Transverse colon (tissue), 4 donors: Measurements from ENCODE around the gene FFAR3. TPM values are rescaled to one million over a fixed set of nuclear protein-coding genes. Genes with fewer than 3 reads are reported as not detected.

Experiments used
- DNase-seq: peaks from one replicate; pipeline ENCODE4 v3.0.0-alpha.2; 2019
- H3K27ac ChIP-seq, 4 donors: fragments of 200-600 bp; sonication (generic); 2 replicates each; pipeline ENCODE4 v1.5.1; 2016 to 2018; ENCODE audit warnings: inconsistent platforms in 4 of 4
- H3K27me3 ChIP-seq: fragments of 200-600 bp; sonication (generic); 2 replicates; pipeline ENCODE4 v1.5.1; 2017; ENCODE audit warnings: inconsistent platforms
- H3K36me3 ChIP-seq, 4 donors: fragments of 200-600 bp; sonication (generic); 2 replicates each; pipeline ENCODE4 v1.5.1; 2017 to 2019; ENCODE audit warnings: inconsistent platforms in 4 of 4
- H3K4me1 ChIP-seq, 4 donors: fragments of 200-600 bp; sonication (generic); 2 replicates each; pipeline ENCODE4 v1.5.1; 2017 to 2020; ENCODE audit warnings: inconsistent platforms in 4 of 4
- H3K4me3 ChIP-seq, 4 donors: fragments of 200-600 bp; sonication (generic); 1 replicate in 1 of 4; 2 replicates in 3 of 4; pipeline versions ENCODE4 v1.5.1 to v1.6.1; 2017 to 2019; ENCODE audit warnings: inconsistent platforms in 4 of 4
- H3K9me3 ChIP-seq, 2 donors: fragments of 200-600 bp; sonication (generic); 2 replicates each; pipeline ENCODE4 v1.5.1; 2017 to 2019; ENCODE audit warnings: inconsistent platforms in 2 of 2
- EP300 ChIP-seq: sonication (generic); formaldehyde crosslinking; IDR thresholded peaks from one replicate; pipeline ENCODE4 v1.6.1; 2017; ENCODE audit warnings: antibody characterized with exemption, low read depth
- POLR2A ChIP-seq: fragments of 450-650 bp; IDR thresholded peaks from one replicate; pipeline ENCODE4 v1.6.1; 2016; ENCODE audit warnings: antibody characterized with exemption, mild to moderate bottlenecking, moderate library complexity
- POLR2AphosphoS5 ChIP-seq, 3 donors: sonication (generic); formaldehyde crosslinking; IDR thresholded peaks; one replicate each; pipeline ENCODE4 v1.6.1; 2016; ENCODE audit warnings: antibody characterized with exemption in 3 of 3
- WGBS, 2 donors: methylation state at CpG; one replicate each; pipeline ENCODE4 v1.1.5; 2018; ENCODE audit warnings: low coverage in 1 of 2; 5-methylcytosine and 5-hydroxymethylcytosine counted together
- in situ Hi-C, 4 donors: fragments of 200-750 bp; cut with MboI; loops; one replicate each; pipeline versions ENCODE4 v1.15.0 to v1.15.1; 2017; ENCODE audit warnings: low sequenced_read_pairs in 3 of 4, low pct_ligation_motif_present in 1 of 4, low pct_unique_long_range_greater_than_20kb in 1 of 4
- intact Hi-C: fragments of 100-400 bp; cut with DNase I; formaldehyde crosslinking; loops from one replicate; pipeline ENCODE4 v1.15.1; 2023; ENCODE audit warnings: low total_unique reads
- total RNA-seq, 4 donors: library from RNA; depleted of rRNA; stranded (reverse); fragments of >200 nt; gene quantifications; one replicate each; pipeline ENCODE4 v1.1.0, GENCODE V29; 2016
- TF ChIP-seq, protein P1 (sequence below), 5 experiments: fragments of 200-600 bp in 3 of 5; fragments of 450-650 bp in 2 of 5; sonication (generic) in 3 of 5; IDR thresholded peaks; 1 replicate in 2 of 5; 2 replicates in 3 of 5; pipeline ENCODE4 v1.5.1; 2016 to 2017; ENCODE audit warnings: antibody characterized with exemption in 5 of 5, inconsistent platforms in 3 of 5, mild to moderate bottlenecking in 2 of 5, moderate library complexity in 1 of 5

The FFAR3 gene
- total RNA-seq, 4 donors from 2014 or later: 0.27 TPM; not detected in 3

GRCh38 chr19:35310811-35311465 lies 47.3 kb upstream of the FFAR3 start:
- WGBS, 2 donors: 70 to 83% methylated on average over 3 to 10 of the region's 10 CpGs
- no peaks in the 10 kb centered on the region for H3K36me3 ChIP-seq
- in situ Hi-C loops (no loop called here), intact Hi-C loops (no loop called here)
- H3K27me3 ChIP-seq: no peaks in the 10 kb centered on the region
- TF ChIP-seq EP300 (no peak), POLR2AphosphoS5 (IDR thresholded peaks at IDR 0.05) (no peak), POLR2A (no peak)
- no peak overlapping the region for H3K27ac ChIP-seq
- DNase-seq: no peak
- no peaks in the 10 kb centered on the region for H3K4me1 ChIP-seq
- H3K9me3 ChIP-seq: no peaks in the 10 kb centered on the region
- no peak overlapping the region for H3K4me3 ChIP-seq

GRCh38 chr19:35311901-35312665 lies 46.2 kb upstream of the FFAR3 start:
- intact Hi-C loops: no loop called here
- in situ Hi-C loops: no loop called here
- no peaks in the 10 kb centered on the region for H3K36me3 ChIP-seq
- H3K27ac ChIP-seq: no peak overlapping the region
- no peaks in the 10 kb centered on the region for H3K4me1 ChIP-seq
- H3K4me3 ChIP-seq: no peak overlapping the region
- WGBS, 2 donors: 85% methylated on average over 16 of the region's 21 CpGs; no CpG with 5 or more reads in 1 of the 2 donors
- DNase-seq: no peak
- no peaks in the 10 kb centered on the region for H3K27me3 ChIP-seq
- no peaks in the 10 kb centered on the region for H3K9me3 ChIP-seq
- no peak for TF ChIP-seq POLR2A
- no peak for TF ChIP-seq POLR2AphosphoS5 (IDR thresholded peaks at IDR 0.05)
- TF ChIP-seq, protein P1, sequence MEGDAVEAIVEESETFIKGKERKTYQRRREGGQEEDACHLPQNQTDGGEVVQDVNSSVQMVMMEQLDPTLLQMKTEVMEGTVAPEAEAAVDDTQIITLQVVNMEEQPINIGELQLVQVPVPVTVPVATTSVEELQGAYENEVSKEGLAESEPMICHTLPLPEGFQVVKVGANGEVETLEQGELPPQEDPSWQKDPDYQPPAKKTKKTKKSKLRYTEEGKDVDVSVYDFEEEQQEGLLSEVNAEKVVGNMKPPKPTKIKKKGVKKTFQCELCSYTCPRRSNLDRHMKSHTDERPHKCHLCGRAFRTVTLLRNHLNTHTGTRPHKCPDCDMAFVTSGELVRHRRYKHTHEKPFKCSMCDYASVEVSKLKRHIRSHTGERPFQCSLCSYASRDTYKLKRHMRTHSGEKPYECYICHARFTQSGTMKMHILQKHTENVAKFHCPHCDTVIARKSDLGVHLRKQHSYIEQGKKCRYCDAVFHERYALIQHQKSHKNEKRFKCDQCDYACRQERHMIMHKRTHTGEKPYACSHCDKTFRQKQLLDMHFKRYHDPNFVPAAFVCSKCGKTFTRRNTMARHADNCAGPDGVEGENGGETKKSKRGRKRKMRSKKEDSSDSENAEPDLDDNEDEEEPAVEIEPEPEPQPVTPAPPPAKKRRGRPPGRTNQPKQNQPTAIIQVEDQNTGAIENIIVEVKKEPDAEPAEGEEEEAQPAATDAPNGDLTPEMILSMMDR (IDR thresholded peaks at IDR 0.05): no peak
- TF ChIP-seq EP300: no peak

- H3K4me1 ChIP-seq: no peaks in the 10 kb centered on the region
- no peak for DNase-seq
- H3K27me3 ChIP-seq: no peaks in the 10 kb centered on the region
- no peak overlapping the region for H3K4me3 ChIP-seq
- no peaks in the 10 kb centered on the region for H3K9me3 ChIP-seq
- intact Hi-C loops (no loop called here), in situ Hi-C loops (no loop called here)
- TF ChIP-seq POLR2A (no peak), POLR2AphosphoS5 (IDR thresholded peaks at IDR 0.05) (no peak), EP300 (no peak)
- TF ChIP-seq, protein P1 (IDR thresholded peaks at IDR 0.05): no peak
- H3K36me3 ChIP-seq: no peaks in the 10 kb centered on the region
- no peak overlapping the region for H3K27ac ChIP-seq
- WGBS, 2 donors: 37 to 50% methylated on average over 3 to 7 of the region's 7 CpGs
Measured at GRCh38 chr19:35313587-35313986, 44.7 kb upstream of the FFAR3 start.

DNA sequence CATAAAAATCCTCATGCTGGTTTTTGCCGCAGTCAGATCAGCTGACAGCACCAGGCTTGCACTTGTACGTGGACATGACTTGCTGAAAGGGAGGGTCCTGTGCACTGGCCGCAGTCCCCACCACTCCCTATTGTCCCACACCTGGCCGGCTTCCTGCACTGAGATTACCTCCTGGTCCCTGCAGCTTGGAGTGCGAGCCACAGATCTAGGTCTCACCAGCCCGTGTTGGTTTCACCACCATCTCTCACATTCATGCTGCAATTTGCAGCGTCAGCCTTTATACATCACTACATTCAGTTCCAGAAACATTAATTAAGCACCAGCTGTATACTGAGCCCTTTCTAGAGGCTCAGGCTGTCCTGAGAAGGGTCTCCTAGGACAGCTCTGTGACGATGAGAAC lies 44.2 kb upstream of the FFAR3 start:
- in situ Hi-C loops: no loop called here
- Histone ChIP-seq H3K4me3 (no peak overlapping the region), H3K4me1 (no peaks in the 10 kb centered on the region), H3K9me3 (no peaks in the 10 kb centered on the region), H3K36me3 (no peaks in the 10 kb centered on the region), H3K27me3 (no peaks in the 10 kb centered on the region), H3K27ac (no peak overlapping the region)
- intact Hi-C loops: no loop called here
- DNase-seq: no peak
- TF ChIP-seq, protein P1 (IDR thresholded peaks at IDR 0.05): no peak
- no peak for TF ChIP-seq EP300
- TF ChIP-seq POLR2A: no peak
- no peak for TF ChIP-seq POLR2AphosphoS5 (IDR thresholded peaks at IDR 0.05)
- 43 to 84% methylated on average over 1 to 8 of the region's 8 CpGs for WGBS, 2 donors
